ENCODE data around the gene PPP4R2. TPM values are rescaled to one million over a fixed set of nuclear protein-coding genes. Genes with fewer than 3 reads are reported as not detected.
A peak's percentile ranks its signal among the peaks of the same experiment; 100 is the strongest.

Gene PPP4R2, protein sequence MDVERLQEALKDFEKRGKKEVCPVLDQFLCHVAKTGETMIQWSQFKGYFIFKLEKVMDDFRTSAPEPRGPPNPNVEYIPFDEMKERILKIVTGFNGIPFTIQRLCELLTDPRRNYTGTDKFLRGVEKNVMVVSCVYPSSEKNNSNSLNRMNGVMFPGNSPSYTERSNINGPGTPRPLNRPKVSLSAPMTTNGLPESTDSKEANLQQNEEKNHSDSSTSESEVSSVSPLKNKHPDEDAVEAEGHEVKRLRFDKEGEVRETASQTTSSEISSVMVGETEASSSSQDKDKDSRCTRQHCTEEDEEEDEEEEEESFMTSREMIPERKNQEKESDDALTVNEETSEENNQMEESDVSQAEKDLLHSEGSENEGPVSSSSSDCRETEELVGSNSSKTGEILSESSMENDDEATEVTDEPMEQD
- 10 to 100 TPM; 71.5 to 77.5 (median 75.3) TPM for total RNA-seq
- long read RNA-seq, donor 1, full-length matches to known transcripts: 46 of 66 reads
- long read RNA-seq, donor 1, partial matches to known transcripts: 12 of 66 reads
- long read RNA-seq, donor 1, other reads (novel, unspliced or antisense): 8 of 66 reads
- long read RNA-seq, donor 2, full-length matches to known transcripts: 5 of 8 reads
- long read RNA-seq, donor 2, partial matches to known transcripts: 2 of 8 reads
- long read RNA-seq, donor 2, other reads (novel, unspliced or antisense): 1 of 8 reads

DNA sequence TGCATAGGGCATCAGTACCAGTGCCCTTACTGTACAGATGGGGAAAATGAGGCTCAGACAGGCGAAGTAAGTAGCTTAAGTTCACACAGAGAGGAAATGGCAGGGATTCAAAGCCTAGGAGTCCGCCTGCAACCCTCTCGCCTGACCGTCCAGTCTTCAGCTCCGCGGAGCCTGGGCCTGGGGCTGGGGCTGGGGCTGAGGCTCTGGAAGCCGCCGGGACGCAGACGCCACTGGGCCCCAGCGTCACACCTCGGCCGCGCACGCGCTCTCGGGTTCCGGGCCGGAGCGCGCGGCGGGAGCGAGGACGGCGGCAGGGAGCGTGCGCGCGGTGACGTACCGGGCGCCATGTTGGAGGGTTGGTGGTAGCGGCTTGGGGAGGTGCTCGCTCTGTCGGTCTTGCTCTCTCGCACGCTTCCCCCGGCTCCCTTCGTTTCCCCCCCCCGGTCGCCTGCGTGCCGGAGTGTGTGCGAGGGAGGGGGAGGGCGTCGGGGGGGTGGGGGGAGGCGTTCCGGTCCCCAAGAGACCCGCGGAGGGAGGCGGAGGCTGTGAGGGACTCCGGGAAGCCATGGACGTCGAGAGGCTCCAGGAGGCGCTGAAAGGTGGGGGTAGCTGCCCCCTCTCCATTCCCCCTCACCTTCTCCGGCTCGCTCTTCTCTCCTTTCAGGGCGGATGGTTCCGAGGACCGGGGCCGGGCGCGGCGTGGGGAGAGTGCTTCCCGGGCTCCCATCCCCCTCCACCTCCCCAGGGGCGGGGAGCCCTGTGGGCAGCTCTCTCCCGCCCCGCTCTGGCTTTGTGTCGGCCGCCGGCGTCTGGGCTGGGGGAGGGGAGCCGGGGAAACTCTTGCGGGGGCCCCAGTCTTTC, at the start of gene PPP4R2:
Gene PPP4R2 (plus strand): TSS at position 339 of the 861 bp plus-strand sequence. CDS start 227 bp downstream, at position 566.
- peak; percentile 91 to 94 (median 93) for DNase-seq
- ATAC-seq: peak; percentile 98
- intact Hi-C loops (cut with DNase I, micrococcal nuclease): no loop called here
- H3K36me3 ChIP-seq (ENCODE audit: low read depth): no peaks in the 10 kb centered on the region
- H3K4me3 ChIP-seq: peak within 1 kb of the TSS; percentile 84
- TF ChIP-seq, protein P1, sequence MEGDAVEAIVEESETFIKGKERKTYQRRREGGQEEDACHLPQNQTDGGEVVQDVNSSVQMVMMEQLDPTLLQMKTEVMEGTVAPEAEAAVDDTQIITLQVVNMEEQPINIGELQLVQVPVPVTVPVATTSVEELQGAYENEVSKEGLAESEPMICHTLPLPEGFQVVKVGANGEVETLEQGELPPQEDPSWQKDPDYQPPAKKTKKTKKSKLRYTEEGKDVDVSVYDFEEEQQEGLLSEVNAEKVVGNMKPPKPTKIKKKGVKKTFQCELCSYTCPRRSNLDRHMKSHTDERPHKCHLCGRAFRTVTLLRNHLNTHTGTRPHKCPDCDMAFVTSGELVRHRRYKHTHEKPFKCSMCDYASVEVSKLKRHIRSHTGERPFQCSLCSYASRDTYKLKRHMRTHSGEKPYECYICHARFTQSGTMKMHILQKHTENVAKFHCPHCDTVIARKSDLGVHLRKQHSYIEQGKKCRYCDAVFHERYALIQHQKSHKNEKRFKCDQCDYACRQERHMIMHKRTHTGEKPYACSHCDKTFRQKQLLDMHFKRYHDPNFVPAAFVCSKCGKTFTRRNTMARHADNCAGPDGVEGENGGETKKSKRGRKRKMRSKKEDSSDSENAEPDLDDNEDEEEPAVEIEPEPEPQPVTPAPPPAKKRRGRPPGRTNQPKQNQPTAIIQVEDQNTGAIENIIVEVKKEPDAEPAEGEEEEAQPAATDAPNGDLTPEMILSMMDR (IDR thresholded peaks at IDR 0.05): no peak
- H3K4me1 ChIP-seq (ENCODE audit: low read depth): peaks cover 42% of the 10 kb centered on the region
- H3K9me3 ChIP-seq: no peaks in the 10 kb centered on the region

DNA sequence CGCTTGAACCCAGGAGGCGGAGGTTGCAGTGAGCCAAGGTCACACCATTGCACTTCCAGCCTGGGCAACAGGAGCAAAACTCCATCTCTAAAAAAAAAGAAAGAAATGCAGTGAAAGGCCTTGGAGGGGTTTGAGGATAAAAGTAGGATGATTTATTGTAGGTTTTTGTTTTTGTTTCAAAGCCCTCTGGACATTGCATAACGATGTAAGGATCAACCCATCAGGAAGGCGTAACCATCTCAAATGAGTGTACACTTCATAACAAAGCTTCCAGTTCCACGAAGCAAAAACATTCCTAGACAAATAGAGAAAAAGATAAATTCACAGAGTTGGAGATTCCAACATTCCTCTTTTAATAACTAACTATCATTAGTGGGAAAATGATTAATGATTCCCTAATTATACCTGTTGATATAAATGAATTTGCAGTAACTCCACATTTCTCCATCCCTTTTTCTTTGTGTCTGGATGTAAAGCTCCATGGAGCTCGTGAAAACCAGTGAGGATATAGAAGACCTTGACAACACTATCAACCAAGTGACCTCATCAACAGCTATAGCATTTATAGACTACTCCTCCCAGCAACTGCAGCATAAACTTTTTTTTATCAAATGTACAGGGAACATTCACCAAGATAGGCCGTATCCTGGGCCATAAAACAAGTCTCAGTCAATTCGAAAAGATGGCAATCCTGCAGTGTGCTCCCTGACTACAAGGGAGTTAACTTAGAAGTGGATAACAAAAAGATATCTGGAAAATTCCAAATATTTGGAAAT, 48.7 kb upstream of the PPP4R2 start:
- DNase-seq: no peak
- intact Hi-C loops (cut with DNase I, micrococcal nuclease): loop anchor here in 1 of 2 donors (10.0 kb wide), 1 partner anchor 107 kb away; no protein-coding TSS in a partner anchor
- Histone ChIP-seq H3K36me3 (ENCODE audit: low read depth) (no peaks in the 10 kb centered on the region), H3K9me3 (no peaks in the 10 kb centered on the region), H3K4me3 (no peak overlapping the region), H3K4me1 (ENCODE audit: low read depth) (no peaks in the 10 kb centered on the region)
- TF ChIP-seq, protein P1 (IDR thresholded peaks at IDR 0.05): no peak
- ATAC-seq: peak; percentile 96

DNA sequence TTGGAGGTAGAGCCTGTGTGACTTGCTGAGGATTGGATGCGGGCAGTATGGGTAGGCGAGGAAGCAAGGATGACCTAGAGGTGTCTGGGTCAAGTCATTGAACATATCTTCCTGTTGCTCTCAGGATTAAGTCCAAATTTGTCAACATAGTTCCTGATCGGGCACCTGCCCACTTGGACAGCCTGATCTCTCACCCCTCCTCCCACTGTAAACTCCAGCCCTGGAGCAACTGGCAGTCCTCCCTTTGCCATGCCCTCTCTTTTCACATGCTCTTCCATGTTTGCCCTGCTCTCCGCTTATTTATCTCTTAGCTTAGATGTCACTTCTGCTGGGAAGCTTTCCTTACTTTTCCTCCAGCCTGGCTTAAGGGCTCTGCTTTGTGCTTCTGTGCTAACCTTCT, 47.6 kb upstream of the PPP4R2 start:
- ATAC-seq (peak; percentile 10), DNase-seq (no peak)
- Histone ChIP-seq H3K4me1 (ENCODE audit: low read depth) (no peaks in the 10 kb centered on the region), H3K9me3 (no peaks in the 10 kb centered on the region), H3K36me3 (ENCODE audit: low read depth) (no peaks in the 10 kb centered on the region), H3K4me3 (no peak overlapping the region)
- TF ChIP-seq, protein P1 (IDR thresholded peaks at IDR 0.05): no peak
- intact Hi-C loops (cut with DNase I, micrococcal nuclease): loop anchor here in 1 of 2 donors (10.0 kb wide), 1 partner anchor 106 kb away; no protein-coding TSS in a partner anchor

DNA sequence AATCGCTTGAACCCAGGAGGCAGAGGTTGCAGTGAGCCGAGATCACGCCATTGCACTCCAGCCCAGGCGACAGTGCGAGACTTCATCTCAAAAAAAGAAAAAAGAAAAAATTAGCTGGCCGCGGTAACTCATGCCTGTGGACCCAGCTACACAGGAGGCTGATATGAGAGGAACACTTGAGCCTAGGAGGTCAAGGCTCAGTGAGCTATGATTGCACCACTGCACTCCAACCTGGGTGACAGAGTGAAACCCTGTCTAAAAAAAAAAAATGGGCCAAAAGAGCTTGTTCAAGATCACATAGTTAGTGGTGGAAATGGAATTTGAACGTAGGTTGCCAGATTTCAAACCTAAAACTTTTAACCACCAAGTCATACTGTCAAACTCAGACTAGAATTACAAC, 46.2 kb upstream of the PPP4R2 start:
- TF ChIP-seq, protein P1 (IDR thresholded peaks at IDR 0.05): no peak
- no peaks in the 10 kb centered on the region for H3K4me1 ChIP-seq (ENCODE audit: low read depth)
- H3K4me3 ChIP-seq: no peak overlapping the region
- no peak for ATAC-seq
- DNase-seq: no peak
- no peaks in the 10 kb centered on the region for H3K9me3 ChIP-seq
- intact Hi-C loops (cut with DNase I, micrococcal nuclease): no loop called here
- H3K36me3 ChIP-seq (ENCODE audit: low read depth): no peaks in the 10 kb centered on the region

DNA sequence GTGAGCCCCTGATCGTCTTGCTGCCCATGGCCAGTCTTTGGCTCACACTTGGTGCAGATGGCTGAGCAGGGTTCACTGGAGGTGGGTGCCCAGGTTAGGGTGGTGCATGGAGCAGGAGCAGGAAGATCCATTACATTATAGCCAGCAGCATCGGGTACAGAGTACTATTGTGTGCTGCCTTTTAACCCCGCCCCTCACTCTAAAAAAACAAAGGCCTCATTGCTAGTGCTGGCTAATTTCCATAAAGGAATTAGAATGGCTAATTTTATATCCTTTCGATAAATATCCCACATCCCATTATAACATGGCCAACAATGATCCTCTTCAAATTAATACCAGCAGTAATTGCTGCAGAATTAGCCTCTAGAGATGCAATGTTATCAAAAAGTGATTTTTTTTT, 45.8 kb upstream of the PPP4R2 start:
- intact Hi-C loops (cut with DNase I, micrococcal nuclease): no loop called here
- Histone ChIP-seq H3K4me1 (ENCODE audit: low read depth) (no peaks in the 10 kb centered on the region), H3K4me3 (no peak overlapping the region), H3K36me3 (ENCODE audit: low read depth) (no peaks in the 10 kb centered on the region), H3K9me3 (no peaks in the 10 kb centered on the region)
- TF ChIP-seq, protein P1 (IDR thresholded peaks at IDR 0.05): no peak
- ATAC-seq (peak; percentile 24), DNase-seq (no peak)

Data from mucosa of descending colon (tissue), 3 donors.